NCI-H1092 treated with DMSO at 0.1 percent for 48 hours (cell line): Measurements from ENCODE around the gene DYNLT3.

Experiments
- DNase-seq: peaks from one replicate; lab custom pipeline; 2025; lab: John Stamatoyannopoulos, UW

Gene DYNLT3

GRCh38 chrX:37844622-37845021, 2.7 kb downstream of the DYNLT3 start:
- no peak for DNase-seq

GRCh38 chrX:37840931-37841330, 6.4 kb downstream of the DYNLT3 start:
- DNase-seq: no peak

- no peak for DNase-seq
These were observed 12.4 kb downstream of the DYNLT3 start for GRCh38 chrX:37834937-37835336.

GRCh38 chrX:37830371-37830770, 17.0 kb downstream of the DYNLT3 start:
- no peak for DNase-seq

- DNase-seq: no peak
These were observed 17.6 kb downstream of the DYNLT3 start for GRCh38 chrX:37829721-37830120.

- peak; percentile 35 for DNase-seq
These were observed 22.0 kb downstream of the DYNLT3 start for GRCh38 chrX:37825215-37825842.

- DNase-seq: no peak
These were observed 22.7 kb downstream of the DYNLT3 start for GRCh38 chrX:37824491-37825214.

GRCh38 chrX:37820646-37821045, 26.7 kb downstream of the DYNLT3 start:
- DNase-seq: no peak

- DNase-seq: no peak
These were observed 29.3 kb downstream of the DYNLT3 start for GRCh38 chrX:37818031-37818430.

GRCh38 chrX:37817579-37817978, 29.8 kb downstream of the DYNLT3 start:
- DNase-seq: no peak

GRCh38 chrX:37817176-37817575, 30.2 kb downstream of the DYNLT3 start:
- no peak for DNase-seq

- no peak for DNase-seq
These were observed 30.6 kb downstream of the DYNLT3 start for GRCh38 chrX:37816766-37817165.

- DNase-seq: no peak
These were observed 32.0 kb downstream of the DYNLT3 start for GRCh38 chrX:37815366-37815765.

GRCh38 chrX:37813570-37813969, 33.8 kb downstream of the DYNLT3 start:
- no peak for DNase-seq

GRCh38 chrX:37812110-37812509, 35.3 kb downstream of the DYNLT3 start:
- DNase-seq: no peak

- no peak for DNase-seq
These were observed 37.4 kb downstream of the DYNLT3 start for GRCh38 chrX:37809970-37810369.

- DNase-seq: no peak
These were observed 44.3 kb downstream of the DYNLT3 start for GRCh38 chrX:37803057-37803456.

GRCh38 chrX:37802028-37802427, 45.3 kb downstream of the DYNLT3 start:
- no peak for DNase-seq

GRCh38 chrX:37800717-37801116, 46.7 kb downstream of the DYNLT3 start:
- no peak for DNase-seq

- no peak for DNase-seq
These were observed 47.4 kb downstream of the DYNLT3 start for GRCh38 chrX:37799936-37800335.

- no peak for DNase-seq
These were observed 50.6 kb downstream of the DYNLT3 start for GRCh38 chrX:37796805-37797204.

- DNase-seq: no peak
These were observed 51.1 kb downstream of the DYNLT3 start for GRCh38 chrX:37796310-37796709.
